ENCODE results near the gene CYP1A2.

- TF ChIP-seq CTCF (IDR thresholded peaks at IDR 0.05), result no peak
- TF ChIP-seq EP300 (IDR thresholded peaks at IDR 0.05), result no peak
- TF ChIP-seq POLR2A (IDR thresholded peaks at IDR 0.05), result no peak
- TF ChIP-seq POLR2AphosphoS5 (IDR thresholded peaks at IDR 0.05), result no peak
Measured at GRCh38 chr15:74791667-74792066, 43.0 kb downstream of the CYP1A2 start.

Measured in upper lobe of left lung (tissue), 4 donors.